Astrocyte of the hippocampus (primary cell): ENCODE measurements around the gene RDH16.
"Not testable (repeated sequence)": the region's sequence is repeated elsewhere in the genome, so short reads cannot be mapped to it uniquely, and the experiment has no call there.

Experiments
- DNase-seq: peaks from one replicate; pipeline ENCODE4 v3.0.0; 2011; ENCODE audit warnings: low read depth, low spot score

RDH16 gene

DNA sequence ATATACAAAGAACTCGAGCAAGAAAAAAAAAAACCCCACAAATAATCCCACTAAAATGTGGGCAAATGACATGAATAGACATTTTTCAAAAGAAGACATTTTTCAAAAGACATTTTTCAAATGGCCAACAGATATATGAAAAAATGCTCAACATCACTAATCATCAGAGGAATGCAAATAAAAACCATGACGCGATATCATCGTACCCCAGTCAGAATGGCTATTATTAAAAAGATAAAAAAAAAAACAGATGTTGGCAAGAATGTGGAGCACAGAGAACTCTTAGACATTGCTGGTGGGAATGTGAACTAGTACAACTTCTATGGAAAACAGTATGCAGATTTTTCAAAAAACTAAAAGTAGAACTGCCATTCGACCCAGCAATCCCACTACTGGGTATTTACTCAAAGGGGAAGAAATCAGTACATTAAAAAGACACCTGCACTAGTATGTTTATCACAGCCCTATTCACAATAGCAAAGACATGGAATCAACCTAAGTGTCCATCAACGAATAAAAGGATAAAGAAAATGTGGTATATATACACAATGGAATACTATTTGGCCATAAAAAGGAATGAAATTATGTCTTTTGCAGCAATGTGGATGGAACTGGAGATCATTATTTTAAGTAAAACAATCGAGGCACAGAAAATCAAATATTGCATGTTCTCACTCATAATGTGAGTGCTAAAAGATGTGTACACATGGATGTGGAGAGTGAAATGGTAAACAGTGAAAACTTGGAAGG lies 32.6 kb upstream of the RDH16 start:
- DNase-seq = no peak

- no peak for DNase-seq
Observed at GRCh38 chr12:56988207-56988739, 30.9 kb upstream of the RDH16 start.

DNA sequence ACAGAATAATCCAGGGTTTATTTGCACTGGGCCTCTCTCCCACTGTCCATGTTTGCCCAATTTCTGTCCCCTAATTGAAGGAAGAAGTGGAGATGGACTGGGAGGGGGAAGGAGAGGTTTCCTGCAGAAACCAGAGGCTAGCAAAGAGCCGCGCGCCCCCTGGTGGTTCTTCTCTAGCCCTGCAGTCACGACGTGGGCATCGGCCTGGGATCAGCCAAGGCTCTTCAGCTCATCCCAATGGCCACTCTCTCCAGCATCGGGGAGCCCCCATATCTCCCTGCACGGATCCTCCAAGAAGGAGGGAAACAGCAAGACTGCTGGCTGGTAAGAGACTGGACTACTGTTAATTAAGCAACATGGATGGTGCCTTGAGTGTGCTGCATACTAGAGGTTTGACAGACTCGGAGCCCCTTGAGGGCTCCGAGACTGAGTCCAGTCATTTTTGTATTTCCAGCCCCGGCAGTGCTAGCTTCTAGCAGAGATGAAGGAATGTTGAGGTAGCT lies 30.2 kb upstream of the RDH16 start:
- DNase-seq = peak; percentile 86

- DNase-seq = no peak
Observed at GRCh38 chr12:56987011-56987410, 29.6 kb upstream of the RDH16 start.

DNA sequence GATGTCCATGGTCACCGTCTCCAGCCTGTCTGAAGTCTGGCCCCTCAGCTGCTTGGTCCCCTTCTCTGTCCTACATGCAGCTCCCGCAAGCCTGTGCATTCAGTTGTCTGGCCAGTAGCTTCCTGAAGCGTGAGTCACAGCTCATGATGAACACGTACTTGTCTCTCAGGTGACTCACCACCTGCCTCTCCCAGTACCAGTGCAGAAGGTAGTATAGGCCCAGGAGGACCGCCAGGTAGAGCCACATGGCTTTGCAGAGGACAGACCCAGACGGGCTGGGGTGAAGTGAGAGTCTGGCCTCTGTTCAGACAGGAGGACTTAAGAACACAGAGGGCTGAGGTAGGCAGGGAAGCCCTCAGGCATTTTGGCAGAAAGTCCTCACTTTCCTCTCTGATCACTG lies 28.3 kb upstream of the RDH16 start:
- DNase-seq = peak; percentile 29

- no peak for DNase-seq
Observed at GRCh38 chr12:56983386-56983785, 26.0 kb upstream of the RDH16 start.

DNA sequence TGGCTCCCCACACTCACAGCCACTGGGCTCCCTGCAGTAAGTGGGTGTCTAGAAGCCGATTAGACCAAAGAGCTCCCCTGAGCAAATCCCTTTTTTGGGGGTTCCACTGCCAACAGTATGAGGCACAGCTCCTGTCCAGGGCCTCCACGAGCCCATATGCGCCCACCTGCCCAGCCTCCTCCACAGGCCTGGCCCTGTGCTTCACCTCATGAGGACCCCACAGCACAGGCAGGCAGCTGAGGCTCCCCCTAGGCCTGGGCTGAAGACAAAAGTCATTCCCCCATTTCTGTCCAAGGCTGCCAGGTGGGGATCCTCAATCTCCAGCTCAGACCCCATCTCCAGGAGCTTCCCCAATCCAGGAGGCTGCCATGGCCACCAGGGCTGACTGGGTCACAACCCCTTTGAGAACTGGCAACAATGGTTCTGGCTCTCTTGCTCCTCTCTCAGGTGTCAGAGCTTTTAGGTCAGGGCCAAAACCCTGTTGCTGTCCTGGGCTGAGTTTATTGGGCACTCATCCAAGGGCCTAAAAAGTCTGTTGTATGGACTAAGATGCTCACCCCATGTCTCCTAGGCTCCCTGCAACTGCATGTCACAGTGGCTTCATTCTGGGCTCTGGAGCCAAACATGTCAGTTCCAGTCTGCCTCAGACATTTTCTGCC lies 25.3 kb upstream of the RDH16 start:
- not testable (repeated sequence) for DNase-seq

GRCh38 chr12:56980941-56981530 lies 23.6 kb upstream of the RDH16 start:
- no peak for DNase-seq

DNA sequence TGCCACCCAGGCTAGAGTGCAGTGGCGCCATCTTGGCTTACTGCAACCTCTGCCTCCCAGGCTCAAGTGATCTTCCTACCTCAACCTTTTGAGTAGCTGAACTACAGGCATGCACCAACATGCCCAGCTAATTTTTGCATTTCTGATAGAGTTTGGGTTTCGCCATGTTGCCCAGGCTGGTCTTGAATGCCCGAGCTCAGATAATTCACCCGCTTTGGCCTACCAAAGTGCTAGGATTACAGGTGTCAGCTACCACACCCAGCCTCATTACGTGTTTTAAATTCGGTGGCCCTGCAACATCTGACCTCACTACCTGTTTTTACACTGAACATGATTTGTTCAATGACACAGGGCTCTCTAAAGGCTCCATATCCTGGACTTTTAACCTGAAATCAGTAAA lies 22.9 kb upstream of the RDH16 start:
- DNase-seq = no peak

- no peak for DNase-seq
Observed at GRCh38 chr12:56979628-56980027, 22.2 kb upstream of the RDH16 start.

GRCh38 chr12:56978397-56979138 lies 21.2 kb upstream of the RDH16 start:
- no peak for DNase-seq

DNA sequence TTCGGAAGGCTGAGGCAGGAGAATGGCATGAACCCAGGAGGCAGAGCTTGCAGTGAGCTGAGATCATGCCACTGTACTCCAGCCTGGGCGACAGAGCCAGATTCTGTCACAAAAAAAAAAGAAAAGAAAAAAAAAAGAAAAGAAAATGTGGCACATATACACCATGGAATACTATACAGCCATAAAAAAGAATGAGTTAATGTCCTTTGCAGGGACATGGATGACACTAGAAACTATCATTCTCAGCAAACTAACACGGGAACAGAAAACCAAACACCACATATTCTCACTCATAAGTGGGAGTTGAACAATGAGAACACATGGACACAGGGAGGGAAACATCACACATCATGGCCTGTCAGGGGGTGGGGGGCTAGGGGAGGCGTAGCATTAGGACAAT lies 20.0 kb upstream of the RDH16 start:
- not testable (repeated sequence) for DNase-seq

- DNase-seq = not testable (repeated sequence)
Observed at GRCh38 chr12:56974224-56974623, 16.8 kb upstream of the RDH16 start.

DNA sequence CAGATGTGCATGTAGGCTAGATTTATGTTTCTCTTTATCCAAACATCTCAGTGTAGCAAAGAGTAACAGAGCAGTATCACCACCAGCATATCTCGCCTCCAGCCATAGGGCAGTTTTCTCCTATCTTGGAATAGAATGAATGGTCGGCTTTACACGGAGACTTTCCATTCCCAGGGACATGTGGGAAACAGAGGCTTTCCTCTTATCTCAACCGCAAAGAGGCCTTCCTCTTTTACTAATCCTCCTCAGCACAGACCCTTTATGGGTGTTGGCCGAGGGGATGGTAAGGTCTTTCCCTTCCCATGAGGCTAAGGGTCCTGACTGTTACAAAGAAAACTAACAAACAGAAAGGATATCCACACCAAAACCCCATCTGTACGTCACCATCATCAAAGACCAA lies 11.5 kb upstream of the RDH16 start:
- DNase-seq = not testable (repeated sequence)

- DNase-seq = not testable (repeated sequence)
Observed at GRCh38 chr12:56965997-56966642, 8.7 kb upstream of the RDH16 start.

- DNase-seq = not testable (repeated sequence)
Observed at GRCh38 chr12:56965124-56965523, 7.7 kb upstream of the RDH16 start.

- DNase-seq = not testable (repeated sequence)
Observed at GRCh38 chr12:56963557-56963956, 6.1 kb upstream of the RDH16 start.

GRCh38 chr12:56962247-56962646 lies 4.8 kb upstream of the RDH16 start:
- DNase-seq = not testable (repeated sequence)

DNA sequence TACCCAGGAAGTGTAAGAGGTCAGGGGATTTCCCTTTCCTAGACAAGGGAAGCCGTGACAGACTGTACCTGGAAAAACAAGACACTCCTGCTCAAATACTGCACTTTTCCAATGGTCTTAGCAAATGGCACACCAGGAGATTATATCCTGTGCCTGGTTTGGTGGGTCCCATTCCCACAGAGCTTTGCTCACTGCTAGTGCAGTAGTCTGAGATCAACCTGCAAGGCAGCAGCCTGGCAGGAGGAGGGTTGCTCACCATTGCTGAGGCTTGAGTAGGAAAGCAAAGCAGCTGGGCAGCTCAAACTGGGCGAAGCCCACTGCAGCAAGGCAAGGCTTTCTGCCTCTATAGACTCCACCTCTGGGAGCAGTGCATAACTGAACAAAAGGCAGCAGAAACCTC lies 1.0 kb upstream of the RDH16 start:
- no peak for DNase-seq

GRCh38 chr12:56955631-56956256 lies 1.7 kb downstream of the RDH16 start:
- no peak for DNase-seq

GRCh38 chr12:56954958-56955355 lies 2.5 kb downstream of the RDH16 start:
- no peak for DNase-seq
